GM06990 (cell line): ENCODE measurements around the gene HDAC4.

Source experiments
- DNase-seq: peaks from one replicate; pipeline ENCODE4 v3.0.0-alpha.2; 2011; ENCODE audit not compliant: insufficient read length; ENCODE audit errors: extremely low read depth
- H3K27me3 ChIP-seq: replicated peaks from 2 replicates; pipeline ENCODE4 v1.6.0; 2011; ENCODE audit warnings: low read length; ENCODE audit not compliant: control insufficient read depth, insufficient read depth
- H3K36me3 ChIP-seq: 2 replicates; pipeline ENCODE4 v1.5.1; 2011; ENCODE audit warnings: low read length; ENCODE audit not compliant: control insufficient read depth, insufficient read depth
- H3K4me3 ChIP-seq: replicated peaks from 2 replicates; pipeline ENCODE4 v1.5.1; 2011; ENCODE audit warnings: low read depth, mild to moderate bottlenecking, control low read depth, low read length
- TF ChIP-seq, protein P1 (sequence below): IDR thresholded peaks from 2 replicates; pipeline ENCODE4 v1.5.1; 2011; ENCODE audit warnings: low read length, control low read depth, mild to moderate bottlenecking, inconsistent platforms; ENCODE audit not compliant: insufficient read depth, poor library complexity, severe bottlenecking

HDAC4 gene

GRCh38 chr2:239423551-239423950 is 22.7 kb upstream of the HDAC4 start:
- TF ChIP-seq, protein P1, sequence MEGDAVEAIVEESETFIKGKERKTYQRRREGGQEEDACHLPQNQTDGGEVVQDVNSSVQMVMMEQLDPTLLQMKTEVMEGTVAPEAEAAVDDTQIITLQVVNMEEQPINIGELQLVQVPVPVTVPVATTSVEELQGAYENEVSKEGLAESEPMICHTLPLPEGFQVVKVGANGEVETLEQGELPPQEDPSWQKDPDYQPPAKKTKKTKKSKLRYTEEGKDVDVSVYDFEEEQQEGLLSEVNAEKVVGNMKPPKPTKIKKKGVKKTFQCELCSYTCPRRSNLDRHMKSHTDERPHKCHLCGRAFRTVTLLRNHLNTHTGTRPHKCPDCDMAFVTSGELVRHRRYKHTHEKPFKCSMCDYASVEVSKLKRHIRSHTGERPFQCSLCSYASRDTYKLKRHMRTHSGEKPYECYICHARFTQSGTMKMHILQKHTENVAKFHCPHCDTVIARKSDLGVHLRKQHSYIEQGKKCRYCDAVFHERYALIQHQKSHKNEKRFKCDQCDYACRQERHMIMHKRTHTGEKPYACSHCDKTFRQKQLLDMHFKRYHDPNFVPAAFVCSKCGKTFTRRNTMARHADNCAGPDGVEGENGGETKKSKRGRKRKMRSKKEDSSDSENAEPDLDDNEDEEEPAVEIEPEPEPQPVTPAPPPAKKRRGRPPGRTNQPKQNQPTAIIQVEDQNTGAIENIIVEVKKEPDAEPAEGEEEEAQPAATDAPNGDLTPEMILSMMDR = no peak
- no peak overlapping the region for H3K4me3 ChIP-seq
- no peak for DNase-seq
- no peaks in the 10 kb centered on the region for H3K36me3 ChIP-seq
- H3K27me3 ChIP-seq = no peaks in the 10 kb centered on the region; the same call in 1 of the 2 replicates

DNA sequence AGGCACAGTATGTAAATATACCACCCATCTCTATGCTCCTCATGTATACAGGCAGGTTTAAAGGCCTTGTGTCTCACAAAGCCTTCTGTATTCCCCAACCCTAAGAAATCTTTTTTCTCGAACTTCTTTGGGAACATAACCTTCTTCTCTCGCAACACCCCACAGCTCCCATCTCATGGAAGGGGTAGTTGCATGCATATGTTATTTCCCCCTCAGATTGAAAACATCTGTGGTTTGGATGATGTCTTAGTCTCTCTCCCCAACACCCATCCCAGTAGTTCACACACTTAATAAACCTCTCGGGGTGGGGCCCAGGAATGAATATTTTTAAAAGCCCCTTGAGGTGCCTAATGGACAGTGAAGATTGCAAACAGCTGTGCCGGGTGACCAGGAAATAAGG is 21.0 kb upstream of the HDAC4 start:
- H3K4me3 ChIP-seq = no peak overlapping the region
- no peaks in the 10 kb centered on the region for H3K36me3 ChIP-seq
- no peaks in the 10 kb centered on the region; the same call in 1 of the 2 replicates for H3K27me3 ChIP-seq
- TF ChIP-seq, protein P1 = no peak
- DNase-seq = no peak

DNA sequence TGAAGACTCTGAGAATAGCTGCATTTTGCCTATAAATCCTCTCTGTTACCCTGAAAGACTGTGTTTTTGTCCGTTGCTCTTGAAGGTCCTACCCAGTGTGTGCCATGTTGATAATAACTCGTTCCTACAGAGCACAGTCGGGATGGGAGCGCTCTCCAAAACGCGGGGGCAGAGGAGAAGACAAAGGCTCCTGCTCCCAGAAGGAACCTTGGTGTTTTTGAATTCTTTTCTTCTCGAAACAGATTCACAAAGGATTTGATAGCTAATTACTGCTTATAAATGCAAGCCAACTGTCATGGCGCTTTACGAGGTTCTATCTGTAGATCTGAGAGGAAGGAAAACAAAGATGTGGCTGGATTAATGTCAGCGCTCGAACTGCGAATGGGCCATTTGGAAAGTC is 19.3 kb upstream of the HDAC4 start:
- Histone ChIP-seq H3K36me3 (no peaks in the 10 kb centered on the region), H3K4me3 (no peak overlapping the region), H3K27me3 (no peaks in the 10 kb centered on the region; the same call in 1 of the 2 replicates)
- TF ChIP-seq, protein P1 = no peak
- no peak for DNase-seq

DNA sequence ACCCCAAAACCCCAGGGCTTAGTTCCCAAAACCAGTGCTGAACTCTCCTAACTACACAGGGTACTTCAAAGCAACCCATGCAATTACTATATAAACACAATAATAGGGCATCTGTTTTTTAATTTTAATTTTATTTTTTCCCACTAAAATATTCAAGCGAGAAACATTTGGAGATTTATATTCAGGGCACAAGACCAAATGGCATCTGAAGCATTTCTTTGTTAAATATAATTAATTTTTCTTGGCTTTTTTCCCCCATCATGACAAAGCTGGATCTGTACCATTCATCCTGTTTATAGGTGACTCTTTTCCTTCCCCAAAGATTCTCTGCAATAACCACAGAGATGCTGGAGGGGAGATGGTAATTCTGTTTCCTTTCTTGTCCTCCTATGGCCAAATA is 18.1 kb upstream of the HDAC4 start:
- no peaks in the 10 kb centered on the region; the same call in 1 of the 2 replicates for H3K27me3 ChIP-seq

DNA sequence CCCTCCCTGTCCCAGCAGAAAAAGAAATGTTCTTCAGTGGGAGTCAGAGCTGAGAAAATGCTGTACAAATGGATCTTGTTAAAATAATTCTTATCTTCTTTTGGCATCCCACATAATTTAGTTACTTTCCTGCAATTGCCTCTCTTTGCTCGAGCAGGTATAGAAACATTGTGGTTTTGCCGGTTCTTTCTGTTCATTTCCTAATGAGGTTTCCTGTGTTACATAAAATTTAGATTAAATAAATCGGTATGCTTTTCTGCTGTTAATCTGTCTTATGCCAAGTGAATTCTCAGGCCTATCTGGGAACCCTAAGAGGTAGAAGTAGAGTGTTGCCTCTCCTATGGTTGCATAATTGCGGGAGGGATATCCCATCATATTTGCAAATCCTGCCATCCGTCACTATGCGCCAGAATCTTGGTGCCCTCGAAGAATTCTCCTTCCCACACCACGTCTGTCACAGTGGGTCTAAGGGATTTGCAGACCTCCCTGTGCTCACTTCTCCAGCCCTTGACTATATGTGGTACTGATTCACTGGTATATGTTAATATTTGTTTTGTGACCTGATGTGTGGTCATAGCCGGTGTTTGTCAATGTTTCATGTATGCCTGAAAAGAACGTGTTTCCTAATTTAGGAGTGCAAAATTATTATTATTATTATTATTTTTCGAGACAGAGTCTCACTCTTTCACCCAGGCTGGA is 12.2 kb upstream of the HDAC4 start:
- no peak for DNase-seq
- Histone ChIP-seq H3K27me3 (no peaks in the 10 kb centered on the region), H3K36me3 (no peaks in the 10 kb centered on the region), H3K4me3 (no peak overlapping the region)
- TF ChIP-seq, protein P1 = no peak

More for the DNA sequence above, 18.1 kb upstream of the HDAC4 start:
- no peak overlapping the region for H3K4me3 ChIP-seq
- TF ChIP-seq, protein P1 = no peak
- no peaks in the 10 kb centered on the region for H3K36me3 ChIP-seq
- DNase-seq = no peak
